Testis (tissue), 2 donors: Measurements from ENCODE around the gene ZBTB40.

Experiments
- POLR2A ChIP-seq: fragments of 450-650 bp; IDR thresholded peaks from one replicate; pipeline ENCODE4 v1.6.1; 2017; ENCODE audit warnings: antibody characterized with exemption, mild to moderate bottlenecking, moderate library complexity
- TF ChIP-seq, protein P1 (sequence below), 3 experiments: fragments of 450-650 bp in 2 of 3; fragments of 200-600 bp in 1 of 3; sonication (generic) in 1 of 3; IDR thresholded peaks; one replicate each; pipeline ENCODE4 v1.5.1; 2016 to 2019; ENCODE audit warnings: antibody characterized with exemption in 3 of 3, mild to moderate bottlenecking in 2 of 3, moderate library complexity in 1 of 3

DNA sequence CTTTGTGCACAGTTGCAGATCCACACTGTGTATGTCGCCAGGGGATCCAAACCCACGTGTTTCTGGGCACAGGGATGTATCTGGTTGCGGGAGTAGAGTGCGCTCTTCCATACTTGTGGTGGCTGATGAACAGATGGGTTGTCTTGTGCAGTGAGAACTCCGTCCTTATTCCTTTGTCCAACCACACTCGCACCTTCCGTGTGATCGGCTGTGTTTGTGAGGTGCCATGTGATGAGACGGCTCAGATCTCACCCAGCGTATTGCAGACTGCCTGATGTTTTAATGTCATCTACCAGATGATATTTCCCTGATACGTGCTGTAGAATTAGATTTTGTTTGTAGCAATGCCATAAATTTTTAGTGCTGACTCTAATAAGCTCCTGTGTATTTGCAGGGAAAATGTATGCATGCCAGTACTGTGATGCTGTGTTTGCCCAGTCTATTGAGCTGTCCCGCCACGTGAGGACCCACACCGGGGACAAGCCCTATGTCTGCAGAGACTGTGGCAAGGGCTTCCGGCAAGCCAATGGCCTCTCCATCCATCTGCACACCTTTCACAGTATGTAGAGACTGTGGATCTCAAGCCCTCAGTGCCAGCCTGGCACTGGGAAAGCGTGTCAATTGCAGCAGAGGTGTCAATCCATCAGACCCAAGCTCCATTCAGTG is 65.4 kb downstream of the ZBTB40 start:
- TF ChIP-seq, protein P1, sequence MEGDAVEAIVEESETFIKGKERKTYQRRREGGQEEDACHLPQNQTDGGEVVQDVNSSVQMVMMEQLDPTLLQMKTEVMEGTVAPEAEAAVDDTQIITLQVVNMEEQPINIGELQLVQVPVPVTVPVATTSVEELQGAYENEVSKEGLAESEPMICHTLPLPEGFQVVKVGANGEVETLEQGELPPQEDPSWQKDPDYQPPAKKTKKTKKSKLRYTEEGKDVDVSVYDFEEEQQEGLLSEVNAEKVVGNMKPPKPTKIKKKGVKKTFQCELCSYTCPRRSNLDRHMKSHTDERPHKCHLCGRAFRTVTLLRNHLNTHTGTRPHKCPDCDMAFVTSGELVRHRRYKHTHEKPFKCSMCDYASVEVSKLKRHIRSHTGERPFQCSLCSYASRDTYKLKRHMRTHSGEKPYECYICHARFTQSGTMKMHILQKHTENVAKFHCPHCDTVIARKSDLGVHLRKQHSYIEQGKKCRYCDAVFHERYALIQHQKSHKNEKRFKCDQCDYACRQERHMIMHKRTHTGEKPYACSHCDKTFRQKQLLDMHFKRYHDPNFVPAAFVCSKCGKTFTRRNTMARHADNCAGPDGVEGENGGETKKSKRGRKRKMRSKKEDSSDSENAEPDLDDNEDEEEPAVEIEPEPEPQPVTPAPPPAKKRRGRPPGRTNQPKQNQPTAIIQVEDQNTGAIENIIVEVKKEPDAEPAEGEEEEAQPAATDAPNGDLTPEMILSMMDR (IDR thresholded peaks at IDR 0.05): no peak
- no peak for TF ChIP-seq POLR2A
